Esophagus squamous epithelium (tissue), 5 donors: ENCODE results near the gene NKAP. TPM values are rescaled to one million over a fixed set of nuclear protein-coding genes. Genes with fewer than 3 reads are reported as not detected.
"Not testable (repeated sequence)": the region's sequence is repeated elsewhere in the genome, so short reads cannot be mapped to it uniquely, and the experiment has no call there.

Experiments
- DNase-seq: peaks from one replicate; lab custom pipeline; 2025; lab: John Stamatoyannopoulos, UW
- H3K27ac ChIP-seq, 4 donors: fragments of 200-600 bp; sonication (generic); one replicate each; pipeline ENCODE4 v1.5.1; 2016 to 2019; ENCODE audit warnings: mild to moderate bottlenecking in 1 of 4
- H3K27me3 ChIP-seq, 4 donors: fragments of 200-600 bp; sonication (generic); 1 replicate in 3 of 4; 2 replicates in 1 of 4; pipeline versions ENCODE4 v1.5.1 to v1.6.0; 2017 to 2021; ENCODE audit warnings: antibody characterized with exemption in 1 of 4
- H3K36me3 ChIP-seq, 3 donors: fragments of 200-600 bp; sonication (generic); one replicate each; pipeline ENCODE4 v1.5.1; 2016 to 2019
- H3K4me1 ChIP-seq, 3 donors: fragments of 200-600 bp; sonication (generic); one replicate each; pipeline ENCODE4 v1.5.1; 2017 to 2019
- H3K4me3 ChIP-seq, 4 donors: fragments of 200-600 bp; sonication (generic); 1 replicate in 3 of 4; 2 replicates in 1 of 4; pipeline ENCODE4 v1.5.1; 2016 to 2019; ENCODE audit warnings: mild to moderate bottlenecking in 2 of 4, moderate library complexity in 1 of 4
- H3K9me3 ChIP-seq, 3 donors: fragments of 200-600 bp; sonication (generic); one replicate each; pipeline ENCODE4 v1.5.1; 2016 to 2019
- POLR2A ChIP-seq, 4 donors: fragments of 450-650 bp; IDR thresholded peaks; one replicate each; pipeline ENCODE4 v1.6.1; 2017; ENCODE audit warnings: antibody characterized with exemption in 4 of 4, mild to moderate bottlenecking in 4 of 4, moderate library complexity in 3 of 4
- WGBS, 2 donors: methylation state at CpG; one replicate each; pipeline ENCODE4 v1.1.5; 2018; 5-methylcytosine and 5-hydroxymethylcytosine counted together
- intact Hi-C: fragments of 100-400 bp; cut with DNase I; formaldehyde crosslinking; loops from one replicate; pipeline ENCODE4 v1.15.0; 2022
- total RNA-seq, 4 donors: library from RNA; depleted of rRNA; stranded (reverse); fragments of >200 nt; gene quantifications; one replicate each; pipeline ENCODE4 v1.1.0, GENCODE V29; 2016
- TF ChIP-seq, protein P1 (sequence below), 6 experiments: fragments of 450-650 bp in 4 of 6; fragments of 200-600 bp in 2 of 6; sonication (generic) in 2 of 6; IDR thresholded peaks; one replicate each; pipeline ENCODE4 v1.5.1; 2016 to 2019; ENCODE audit warnings: antibody characterized with exemption in 6 of 6, mild to moderate bottlenecking in 4 of 6, moderate library complexity in 4 of 6
- donor health status: DM: yes; HTN: yes; CAD: no.

The NKAP gene
- total RNA-seq, 4 donors from 2014 or later: 2.2 to 5.0 (median 2.6) TPM

- TF ChIP-seq, protein P1, sequence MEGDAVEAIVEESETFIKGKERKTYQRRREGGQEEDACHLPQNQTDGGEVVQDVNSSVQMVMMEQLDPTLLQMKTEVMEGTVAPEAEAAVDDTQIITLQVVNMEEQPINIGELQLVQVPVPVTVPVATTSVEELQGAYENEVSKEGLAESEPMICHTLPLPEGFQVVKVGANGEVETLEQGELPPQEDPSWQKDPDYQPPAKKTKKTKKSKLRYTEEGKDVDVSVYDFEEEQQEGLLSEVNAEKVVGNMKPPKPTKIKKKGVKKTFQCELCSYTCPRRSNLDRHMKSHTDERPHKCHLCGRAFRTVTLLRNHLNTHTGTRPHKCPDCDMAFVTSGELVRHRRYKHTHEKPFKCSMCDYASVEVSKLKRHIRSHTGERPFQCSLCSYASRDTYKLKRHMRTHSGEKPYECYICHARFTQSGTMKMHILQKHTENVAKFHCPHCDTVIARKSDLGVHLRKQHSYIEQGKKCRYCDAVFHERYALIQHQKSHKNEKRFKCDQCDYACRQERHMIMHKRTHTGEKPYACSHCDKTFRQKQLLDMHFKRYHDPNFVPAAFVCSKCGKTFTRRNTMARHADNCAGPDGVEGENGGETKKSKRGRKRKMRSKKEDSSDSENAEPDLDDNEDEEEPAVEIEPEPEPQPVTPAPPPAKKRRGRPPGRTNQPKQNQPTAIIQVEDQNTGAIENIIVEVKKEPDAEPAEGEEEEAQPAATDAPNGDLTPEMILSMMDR (IDR thresholded peaks at IDR 0.05): no peak
- no peak for TF ChIP-seq POLR2A (IDR thresholded peaks at IDR 0.05)
- H3K4me1 ChIP-seq: no peaks in the 10 kb centered on the region
- WGBS, 2 donors: 80 to 97% methylated on average over 3 of the region's 3 CpGs
- intact Hi-C loops: no loop called here
- no peaks in the 10 kb centered on the region for H3K27me3 ChIP-seq
- no peak overlapping the region for H3K27ac ChIP-seq
- no peak overlapping the region for H3K4me3 ChIP-seq
- H3K9me3 ChIP-seq: no peaks in the 10 kb centered on the region
- no peak for DNase-seq
- peaks cover 0 to 75% (median 0%) of the 10 kb centered on the region in 3 donors for H3K36me3 ChIP-seq
Measured at GRCh38 chrX:119935215-119935874, 8.2 kb downstream of the NKAP start.

GRCh38 chrX:119922391-119922790 is 21.2 kb downstream of the NKAP start:
- intact Hi-C loops, DNase-seq, H3K4me1 ChIP-seq, H3K27me3 ChIP-seq, H3K27ac ChIP-seq, H3K4me3 ChIP-seq, H3K9me3 ChIP-seq: not testable (repeated sequence)
- WGBS, 2 donors: 83 to 88% methylated on average over 3 to 7 of the region's 7 CpGs
- H3K36me3 ChIP-seq: peaks cover 0 to 38% (median 0%) of the 10 kb centered on the region in 3 donors

- Histone ChIP-seq H3K27me3 (no peaks in the 10 kb centered on the region), H3K4me1 (no peaks in the 10 kb centered on the region), H3K27ac (no peak overlapping the region), H3K9me3 (no peaks in the 10 kb centered on the region), H3K36me3 (peaks cover 0 to 21% (median 0%) of the 10 kb centered on the region in 3 donors), H3K4me3 (no peak overlapping the region)
- DNase-seq: no peak
- intact Hi-C loops: no loop called here
- 70 to 94% methylated on average over 5 of the region's 5 CpGs for WGBS, 2 donors
- TF ChIP-seq, protein P1 (IDR thresholded peaks at IDR 0.05): no peak
- no peak for TF ChIP-seq POLR2A (IDR thresholded peaks at IDR 0.05)
Measured at GRCh38 chrX:119919835-119920585, 23.5 kb downstream of the NKAP start.

GRCh38 chrX:119917877-119918276 is 25.7 kb downstream of the NKAP start:
- intact Hi-C loops: no loop called here
- Histone ChIP-seq H3K4me1 (no peaks in the 10 kb centered on the region), H3K36me3 (peaks cover 0 to 7% (median 0%) of the 10 kb centered on the region in 3 donors), H3K27ac (no peak overlapping the region), H3K9me3 (no peaks in the 10 kb centered on the region), H3K4me3 (no peak overlapping the region), H3K27me3 (no peaks in the 10 kb centered on the region)
- DNase-seq: no peak
- TF ChIP-seq POLR2A (IDR thresholded peaks at IDR 0.05): no peak
- TF ChIP-seq, protein P1 (IDR thresholded peaks at IDR 0.05): no peak
- WGBS, 2 donors: 75 to 87% methylated on average over 2 of the region's 2 CpGs

DNA sequence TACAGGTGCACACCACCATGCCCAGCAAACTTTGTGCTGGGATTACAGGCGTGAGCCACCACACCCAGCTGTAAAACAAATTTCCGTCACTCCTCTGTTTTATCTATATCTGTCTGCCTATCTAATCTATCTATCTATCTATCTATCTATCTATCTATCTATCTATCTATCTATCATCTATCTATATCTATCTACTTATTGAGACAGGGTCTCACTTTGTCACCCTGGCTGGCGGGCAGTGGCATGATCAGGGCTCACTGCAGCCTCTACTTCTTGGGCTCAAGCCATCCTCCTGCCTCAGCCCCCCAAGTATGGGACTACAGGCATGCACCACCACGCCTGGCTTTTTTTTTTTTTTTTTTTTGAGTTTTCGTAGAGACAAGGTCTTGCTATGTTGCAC is 27.2 kb downstream of the NKAP start:
- intact Hi-C loops: no loop called here
- DNase-seq: no peak
- 70 to 91% methylated on average over 4 to 5 of the region's 5 CpGs for WGBS, 2 donors
- Histone ChIP-seq H3K27me3 (no peaks in the 10 kb centered on the region), H3K9me3 (no peaks in the 10 kb centered on the region), H3K4me1 (no peaks in the 10 kb centered on the region), H3K27ac (no peak overlapping the region), H3K4me3 (no peak overlapping the region), H3K36me3 (no peaks in the 10 kb centered on the region)
- TF ChIP-seq, protein P1 (IDR thresholded peaks at IDR 0.05): no peak
- TF ChIP-seq POLR2A (IDR thresholded peaks at IDR 0.05): no peak
